GM12873 (cell line): ENCODE data around the gene ATN1.
A peak's percentile ranks its signal among the peaks of the same experiment; 100 is the strongest.

Source experiments
- CTCF ChIP-seq: IDR thresholded peaks from 2 replicates; pipeline ENCODE4 v1.5.1; 2012; ENCODE audit warnings: low read depth, mild to moderate bottlenecking, moderate library complexity, low read length, control low read depth; ENCODE audit not compliant: insufficient read depth; ENCODE audit errors: missing control alignments

Gene ATN1

GRCh38 chr12:6890789-6891645 lies 36.7 kb upstream of the ATN1 start:
- TF ChIP-seq CTCF: peak; percentile 75

GRCh38 chr12:6891646-6892001 lies 36.1 kb upstream of the ATN1 start:
- TF ChIP-seq CTCF: no peak

DNA sequence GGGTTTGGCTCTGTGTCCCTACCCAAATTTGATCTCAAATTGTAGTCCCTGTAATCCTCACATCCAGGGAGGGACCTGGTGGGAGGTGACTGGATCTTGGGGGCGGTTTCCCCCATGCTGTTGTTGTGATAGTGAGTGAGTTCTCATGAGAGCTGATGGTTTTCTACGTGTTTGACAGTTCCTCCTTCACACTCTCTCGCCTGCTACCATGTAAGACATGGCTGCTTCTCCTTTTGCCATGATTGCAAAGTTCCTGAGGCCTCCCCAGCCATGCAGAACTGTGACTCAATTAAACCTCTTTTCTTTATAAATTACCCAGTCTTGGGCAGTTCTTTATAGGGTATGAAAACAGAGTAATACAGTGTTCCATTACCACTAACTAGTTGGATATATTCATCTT lies 33.4 kb upstream of the ATN1 start:
- TF ChIP-seq CTCF: no peak

GRCh38 chr12:6896846-6897435 lies 30.8 kb upstream of the ATN1 start:
- TF ChIP-seq CTCF: no peak

GRCh38 chr12:6899427-6899826 lies 28.3 kb upstream of the ATN1 start:
- no peak for TF ChIP-seq CTCF

DNA sequence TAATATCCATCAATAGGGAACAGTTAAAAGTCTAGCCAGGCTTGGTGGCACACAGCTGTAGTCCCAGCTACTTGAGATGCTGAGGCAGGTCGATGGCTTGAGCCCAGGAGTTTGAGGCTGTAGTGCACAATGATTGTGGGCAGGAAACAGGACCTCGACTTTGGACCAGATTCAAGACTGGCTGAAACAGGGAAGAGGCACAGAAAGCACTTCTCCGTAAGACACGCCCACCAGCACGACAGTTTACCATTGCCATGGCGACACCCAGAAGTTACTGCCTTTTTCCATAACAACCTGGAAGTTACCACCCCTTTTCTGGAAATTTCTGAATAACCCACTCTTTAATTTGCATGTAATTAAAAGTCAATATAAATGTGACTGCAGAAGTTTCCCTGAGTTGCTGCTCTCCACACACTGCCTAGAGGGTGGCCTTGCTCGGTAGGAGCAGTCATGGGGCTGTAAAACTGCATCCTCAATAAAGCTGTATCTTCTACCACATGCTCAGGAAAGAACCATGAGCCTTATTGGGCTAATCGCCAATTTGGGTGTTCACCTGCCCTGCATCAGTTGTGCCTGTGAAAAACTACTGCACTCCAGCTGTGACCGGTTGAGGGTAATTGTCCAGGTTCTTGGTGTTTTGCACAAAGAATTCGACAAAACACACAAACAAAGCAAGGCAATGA lies 27.8 kb upstream of the ATN1 start:
- no peak for TF ChIP-seq CTCF

DNA sequence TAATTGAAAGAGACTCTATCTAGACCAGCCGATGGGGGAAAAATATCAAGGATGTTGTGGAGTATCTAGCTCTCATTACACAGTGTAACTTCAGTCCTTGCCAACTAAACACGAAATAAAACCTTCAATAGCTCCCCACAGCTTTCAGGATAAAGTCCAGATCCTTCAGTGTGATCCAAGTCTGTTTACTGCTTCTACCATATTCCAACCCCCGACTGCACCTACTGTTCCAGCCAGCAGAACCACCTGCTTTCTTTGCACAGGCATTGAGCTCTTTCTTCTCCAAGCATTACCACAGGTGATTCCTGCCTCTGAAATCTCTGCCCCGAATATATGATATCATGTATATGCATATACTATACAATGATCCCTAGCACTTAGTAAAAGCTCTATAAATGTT lies 25.3 kb upstream of the ATN1 start:
- TF ChIP-seq CTCF: no peak
